Nephron (organoid): Measurements from ENCODE around the gene SNCG.
"Not testable (repeated sequence)": the region's sequence is repeated elsewhere in the genome, so short reads cannot be mapped to it uniquely, and the experiment has no call there.

Experiments
- H3K27ac Mint-ChIP-seq, 3 experiments: 2 replicates each; pipeline ENCODE4 v1.8.0; 2020; ENCODE audit warnings: mixed read lengths in 3 of 3, mild to moderate bottlenecking in 2 of 3, moderate library complexity in 1 of 3
- H3K27me3 Mint-ChIP-seq: 2 replicates; pipeline ENCODE4 v1.8.0; 2021; ENCODE audit warnings: low read depth, mild to moderate bottlenecking, moderate library complexity, mixed read lengths
- H3K36me3 Mint-ChIP-seq: 2 replicates; pipeline ENCODE4 v1.8.0; 2020; ENCODE audit warnings: low read depth, mixed read lengths
- H3K4me1 Mint-ChIP-seq: 2 replicates; pipeline ENCODE4 v1.8.0; 2020; ENCODE audit warnings: mixed read lengths
- H3K4me3 Mint-ChIP-seq, 3 experiments: 2 replicates each; pipeline ENCODE4 v1.8.0; 2020; ENCODE audit warnings: mild to moderate bottlenecking in 3 of 3, mixed read lengths in 3 of 3, moderate library complexity in 2 of 3
- H3K9me3 Mint-ChIP-seq: 2 replicates; pipeline ENCODE4 v1.8.0; 2020; ENCODE audit warnings: mixed read lengths
- CTCF ChIP-seq, 3 experiments: fragments of 200-600 bp; sonication (generic); IDR thresholded peaks; one replicate each; pipeline ENCODE4 v1.5.0; 2021; ENCODE audit warnings: antibody characterized with exemption in 3 of 3; ENCODE audit not compliant: unreplicated experiment in 3 of 3

The SNCG gene

GRCh38 chr10:86992456-86992855 is 34.1 kb downstream of the SNCG start:
- no peaks in the 10 kb centered on the region for H3K36me3 Mint-ChIP-seq
- no peaks in the 10 kb centered on the region for H3K27me3 Mint-ChIP-seq
- no peaks in the 10 kb centered on the region for H3K4me1 Mint-ChIP-seq
- H3K9me3 Mint-ChIP-seq = no peaks in the 10 kb centered on the region
- H3K4me3 Mint-ChIP-seq = no peak overlapping the region
- no peak for TF ChIP-seq CTCF (IDR thresholded peaks at IDR 0.05; ENCODE audit: unreplicated experiment in 3 of 3)
- H3K27ac Mint-ChIP-seq = no peak overlapping the region

- no peak overlapping the region for H3K4me3 Mint-ChIP-seq
- H3K27me3 Mint-ChIP-seq = no peaks in the 10 kb centered on the region
- no peak for TF ChIP-seq CTCF (IDR thresholded peaks at IDR 0.05; ENCODE audit: unreplicated experiment in 3 of 3)
- H3K9me3 Mint-ChIP-seq = no peaks in the 10 kb centered on the region
- H3K36me3 Mint-ChIP-seq = no peaks in the 10 kb centered on the region
- H3K27ac Mint-ChIP-seq = no peak overlapping the region
- no peaks in the 10 kb centered on the region for H3K4me1 Mint-ChIP-seq
Observed at GRCh38 chr10:86992929-86993328, 34.5 kb downstream of the SNCG start.

GRCh38 chr10:86999802-87000403 is 41.5 kb downstream of the SNCG start:
- H3K4me1 Mint-ChIP-seq, H3K9me3 Mint-ChIP-seq, H3K27me3 Mint-ChIP-seq, H3K36me3 Mint-ChIP-seq, H3K27ac Mint-ChIP-seq, H3K4me3 Mint-ChIP-seq: not testable (repeated sequence)

- no peak overlapping the region for H3K27ac Mint-ChIP-seq
- no peak for TF ChIP-seq CTCF (IDR thresholded peaks at IDR 0.05; ENCODE audit: unreplicated experiment in 3 of 3)
- no peaks in the 10 kb centered on the region for H3K4me1 Mint-ChIP-seq
- H3K4me3 Mint-ChIP-seq = no peak overlapping the region
- no peaks in the 10 kb centered on the region for H3K27me3 Mint-ChIP-seq
- H3K36me3 Mint-ChIP-seq = no peaks in the 10 kb centered on the region
- no peaks in the 10 kb centered on the region for H3K9me3 Mint-ChIP-seq
Observed at GRCh38 chr10:87000491-87000890, 42.1 kb downstream of the SNCG start.

- not testable (repeated sequence) for H3K4me1 Mint-ChIP-seq, H3K27me3 Mint-ChIP-seq, H3K27ac Mint-ChIP-seq, H3K36me3 Mint-ChIP-seq, H3K4me3 Mint-ChIP-seq, H3K9me3 Mint-ChIP-seq
Observed at GRCh38 chr10:87007124-87007523, 48.7 kb downstream of the SNCG start.

GRCh38 chr10:87007674-87008073 is 49.3 kb downstream of the SNCG start:
- H3K4me1 Mint-ChIP-seq, H3K27me3 Mint-ChIP-seq, H3K9me3 Mint-ChIP-seq, H3K4me3 Mint-ChIP-seq, H3K27ac Mint-ChIP-seq, H3K36me3 Mint-ChIP-seq: not testable (repeated sequence)

GRCh38 chr10:87008303-87008702 is 49.9 kb downstream of the SNCG start:
- H3K27ac Mint-ChIP-seq, H3K36me3 Mint-ChIP-seq, H3K27me3 Mint-ChIP-seq, H3K4me3 Mint-ChIP-seq, H3K4me1 Mint-ChIP-seq, H3K9me3 Mint-ChIP-seq: not testable (repeated sequence)

GRCh38 chr10:87009134-87009696 is 50.8 kb downstream of the SNCG start:
- H3K27me3 Mint-ChIP-seq, H3K36me3 Mint-ChIP-seq, H3K9me3 Mint-ChIP-seq, H3K4me1 Mint-ChIP-seq, H3K4me3 Mint-ChIP-seq, H3K27ac Mint-ChIP-seq: not testable (repeated sequence)
